ENCODE data around the gene SS18L1. TPM values are rescaled to one million over a fixed set of nuclear protein-coding genes. Genes with fewer than 3 reads are reported as not detected.

SS18L1 gene
- total and polyA plus RNA-seq, 2 experiments from 2014 or later, result 3.2 to 38.7 TPM

- Histone ChIP-seq H3K4me3 (no peak overlapping the region), H3K36me3 (peaks cover 61% of the 10 kb centered on the region), H3K27ac (peak overlapping the region; percentile 35), H3K4me1 (ENCODE audit: low read depth) (peaks cover 5% of the 10 kb centered on the region), H3K9me3 (ENCODE audit: low read depth) (no peaks in the 10 kb centered on the region), H3K27me3 (no peaks in the 10 kb centered on the region)
- no peak for DNase-seq (ENCODE audit: low read depth in 1 of 2, low spot score in 1 of 2)
- TF ChIP-seq, protein P1, sequence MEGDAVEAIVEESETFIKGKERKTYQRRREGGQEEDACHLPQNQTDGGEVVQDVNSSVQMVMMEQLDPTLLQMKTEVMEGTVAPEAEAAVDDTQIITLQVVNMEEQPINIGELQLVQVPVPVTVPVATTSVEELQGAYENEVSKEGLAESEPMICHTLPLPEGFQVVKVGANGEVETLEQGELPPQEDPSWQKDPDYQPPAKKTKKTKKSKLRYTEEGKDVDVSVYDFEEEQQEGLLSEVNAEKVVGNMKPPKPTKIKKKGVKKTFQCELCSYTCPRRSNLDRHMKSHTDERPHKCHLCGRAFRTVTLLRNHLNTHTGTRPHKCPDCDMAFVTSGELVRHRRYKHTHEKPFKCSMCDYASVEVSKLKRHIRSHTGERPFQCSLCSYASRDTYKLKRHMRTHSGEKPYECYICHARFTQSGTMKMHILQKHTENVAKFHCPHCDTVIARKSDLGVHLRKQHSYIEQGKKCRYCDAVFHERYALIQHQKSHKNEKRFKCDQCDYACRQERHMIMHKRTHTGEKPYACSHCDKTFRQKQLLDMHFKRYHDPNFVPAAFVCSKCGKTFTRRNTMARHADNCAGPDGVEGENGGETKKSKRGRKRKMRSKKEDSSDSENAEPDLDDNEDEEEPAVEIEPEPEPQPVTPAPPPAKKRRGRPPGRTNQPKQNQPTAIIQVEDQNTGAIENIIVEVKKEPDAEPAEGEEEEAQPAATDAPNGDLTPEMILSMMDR (IDR thresholded peaks at IDR 0.05; ENCODE audit: low read depth, low read length), result no peak
These were observed 5.9 kb upstream of the SS18L1 start for GRCh38 chr20:62137478-62138203.

- Histone ChIP-seq H3K9me3 (ENCODE audit: low read depth) (no peaks in the 10 kb centered on the region), H3K4me3 (no peak overlapping the region), H3K36me3 (peaks cover 61% of the 10 kb centered on the region), H3K4me1 (ENCODE audit: low read depth) (peaks cover 5% of the 10 kb centered on the region), H3K27ac (no peak overlapping the region), H3K27me3 (no peaks in the 10 kb centered on the region)
- DNase-seq (ENCODE audit: low read depth in 1 of 2, low spot score in 1 of 2), result no peak
- TF ChIP-seq, protein P1 (IDR thresholded peaks at IDR 0.05; ENCODE audit: low read depth, low read length), result no peak
These were observed 5.4 kb upstream of the SS18L1 start for GRCh38 chr20:62138204-62138543.

GRCh38 chr20:62138912-62139311 lies 4.7 kb upstream of the SS18L1 start:
- Histone ChIP-seq H3K27me3 (no peaks in the 10 kb centered on the region), H3K4me3 (no peak overlapping the region), H3K36me3 (peaks cover 60% of the 10 kb centered on the region), H3K27ac (peak overlapping the region; percentile 35), H3K4me1 (ENCODE audit: low read depth) (peaks cover 5% of the 10 kb centered on the region), H3K9me3 (ENCODE audit: low read depth) (no peaks in the 10 kb centered on the region)
- no peak for DNase-seq (ENCODE audit: low read depth in 1 of 2, low spot score in 1 of 2)
- TF ChIP-seq, protein P1 (IDR thresholded peaks at IDR 0.05; ENCODE audit: low read depth, low read length), result no peak

- Histone ChIP-seq H3K27me3 (no peaks in the 10 kb centered on the region), H3K36me3 (peaks cover 54% of the 10 kb centered on the region), H3K9me3 (ENCODE audit: low read depth) (no peaks in the 10 kb centered on the region), H3K27ac (peak overlapping the region; percentile 35), H3K4me1 (ENCODE audit: low read depth) (peaks cover 7% of the 10 kb centered on the region), H3K4me3 (no peak overlapping the region)
- DNase-seq (ENCODE audit: low read depth in 1 of 2, low spot score in 1 of 2), result no peak
- TF ChIP-seq, protein P1 (IDR thresholded peaks at IDR 0.05; ENCODE audit: low read depth, low read length), result no peak
These were observed 3.9 kb upstream of the SS18L1 start for GRCh38 chr20:62139636-62140035.

DNA sequence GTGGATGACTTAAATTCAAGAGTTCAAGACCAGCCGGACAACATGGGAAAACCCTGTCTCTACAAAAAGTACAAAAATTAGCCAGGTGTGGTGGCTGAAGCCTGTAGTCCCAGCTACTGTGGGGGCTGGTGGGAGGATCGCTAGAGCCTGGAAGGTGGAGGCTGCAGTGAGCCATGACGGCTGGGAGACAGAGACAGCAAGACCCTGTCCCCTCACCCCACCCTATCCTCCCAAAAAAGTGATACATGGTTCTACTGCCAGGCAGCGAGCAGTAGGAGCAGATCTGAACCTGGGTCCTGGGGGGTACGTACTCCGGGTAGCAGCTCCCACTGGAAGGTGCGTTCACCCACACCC lies 2.5 kb upstream of the SS18L1 start:
- TF ChIP-seq, protein P1 (IDR thresholded peaks at IDR 0.05; ENCODE audit: low read depth, low read length), result no peak
- Histone ChIP-seq H3K27ac (peak overlapping the region; percentile 100), H3K27me3 (no peaks in the 10 kb centered on the region), H3K4me1 (ENCODE audit: low read depth) (peaks cover 15% of the 10 kb centered on the region), H3K9me3 (ENCODE audit: low read depth) (no peaks in the 10 kb centered on the region), H3K36me3 (peaks cover 41% of the 10 kb centered on the region), H3K4me3 (no peak overlapping the region)
- DNase-seq (ENCODE audit: low read depth in 1 of 2, low spot score in 1 of 2), result no peak
